Renal cortex interstitium (tissue), 15 donors: ENCODE results near the gene MAP7D2. TPM values are rescaled to one million over a fixed set of nuclear protein-coding genes. Genes with fewer than 3 reads are reported as not detected.
"Not testable (repeated sequence)": the region's sequence is repeated elsewhere in the genome, so short reads cannot be mapped to it uniquely, and the experiment has no call there.

Source experiments
- DNase-seq, 11 donors: peaks; one replicate each; pipeline ENCODE4 v3.0.0-alpha.2; 2013; ENCODE audit warnings: low read depth in 9 of 11, low spot score in 4 of 11; ENCODE audit errors: extremely low read depth in 1 of 11
- long read RNA-seq, 16 experiments: transcript quantifications; one replicate each; lab custom pipeline, GENCODE V29; 2026
- polyA plus RNA-seq, 3 donors: library from polyadenylated mRNA; unstranded; fragments of 120-200 nt; gene quantifications; one replicate each; pipeline ENCODE4 v1.2.1, GENCODE V29; 2013; ENCODE audit not compliant: insufficient read length in 3 of 3

The MAP7D2 gene
- polyA plus RNA-seq: 1 to 10 TPM; 3.2 to 4.3 (median 4.0) TPM
- long read RNA-seq, donor 1: 0 reads
- long read RNA-seq, donor 2: 0 reads
- long read RNA-seq, donor 3: 0 reads
- long read RNA-seq, donor 4: 0 reads
- long read RNA-seq, donor 5, partial matches to known transcripts: 0 of 1 reads
- long read RNA-seq, donor 5, other reads (novel, unspliced or antisense): 0 of 1 reads
- long read RNA-seq, donor 6: 0 reads
- long read RNA-seq, donor 7: 0 reads
- long read RNA-seq, donor 8, partial matches to known transcripts: 0 of 1 reads
- long read RNA-seq, donor 8, other reads (novel, unspliced or antisense): 0 of 1 reads
- long read RNA-seq, donor 9: 0 reads
- long read RNA-seq, donor 10, partial matches to known transcripts: 0 of 1 reads
- long read RNA-seq, donor 10, other reads (novel, unspliced or antisense): 0 of 1 reads
- long read RNA-seq, donor 11: 0 reads
- long read RNA-seq, donor 12: 0 reads
- long read RNA-seq, donor 13: 0 reads
- long read RNA-seq, donor 14: 0 reads
- long read RNA-seq, donor 15: 0 reads
- long read RNA-seq, donor 16, partial matches to known transcripts: 0 of 1 reads
- long read RNA-seq, donor 16, other reads (novel, unspliced or antisense): 0 of 1 reads

DNA sequence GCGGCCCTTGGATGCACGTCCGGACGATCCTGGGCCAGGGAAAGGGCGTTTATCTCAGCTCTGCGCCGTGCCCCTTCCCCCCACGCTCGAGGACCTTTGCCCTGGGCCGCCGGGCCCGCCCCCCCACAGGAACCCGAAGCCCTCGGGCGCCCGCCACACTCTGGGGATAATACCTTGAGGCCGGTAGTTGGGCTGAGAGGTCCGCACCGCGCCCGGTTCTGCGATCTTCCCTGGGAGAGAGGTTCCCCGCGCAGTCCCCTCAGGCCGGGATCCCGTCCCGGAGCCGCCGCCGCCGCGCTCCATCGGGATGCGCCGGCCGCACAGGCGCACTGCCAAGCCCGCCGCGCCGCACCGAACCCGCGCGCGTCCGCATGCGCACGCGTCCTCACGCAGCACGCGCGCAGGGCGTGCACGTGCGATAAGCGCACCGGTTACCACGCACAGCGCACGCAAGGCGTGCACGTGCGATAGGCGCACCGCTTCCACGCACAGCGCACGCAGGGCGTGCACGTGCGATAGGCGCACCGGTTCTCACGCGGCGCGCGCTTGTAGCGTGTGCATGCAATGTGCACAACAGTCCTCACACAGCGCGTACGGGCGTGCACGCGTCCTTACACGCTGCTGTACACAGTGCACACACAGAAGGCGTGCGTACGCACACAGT is at the start of gene MAP7D2:
MAP7D2 (minus strand) TSS at position 331 of the 664 bp plus-strand sequence; CDS start at position 303, 28 bp downstream.
- DNase-seq: no peak

GRCh38 chrX:20162516-20162915 is 45.8 kb upstream of the MAP7D2 start:
- not testable (repeated sequence) for DNase-seq

GRCh38 chrX:20159797-20160385 is 43.2 kb upstream of the MAP7D2 start:
- no peak for DNase-seq

DNA sequence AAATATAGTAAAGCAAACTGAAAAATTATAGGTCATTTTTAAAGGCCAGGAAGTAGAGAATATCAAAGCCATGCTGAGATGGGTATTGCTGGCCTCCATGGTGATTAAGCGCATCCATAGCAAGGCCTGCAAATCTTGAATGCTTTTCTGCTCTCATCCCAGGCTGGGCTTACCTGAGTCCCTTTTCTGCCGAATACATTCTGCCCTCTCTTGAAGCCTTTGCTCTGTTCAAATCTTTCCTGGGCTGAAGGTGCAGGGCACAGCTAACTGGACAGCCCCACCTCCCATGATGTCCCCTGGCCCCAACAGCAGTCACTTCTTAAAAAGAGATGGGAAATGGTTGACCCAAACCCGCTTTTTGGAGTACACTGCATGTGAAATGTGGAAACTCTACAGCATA is 35.0 kb upstream of the MAP7D2 start:
- DNase-seq: no peak

DNA sequence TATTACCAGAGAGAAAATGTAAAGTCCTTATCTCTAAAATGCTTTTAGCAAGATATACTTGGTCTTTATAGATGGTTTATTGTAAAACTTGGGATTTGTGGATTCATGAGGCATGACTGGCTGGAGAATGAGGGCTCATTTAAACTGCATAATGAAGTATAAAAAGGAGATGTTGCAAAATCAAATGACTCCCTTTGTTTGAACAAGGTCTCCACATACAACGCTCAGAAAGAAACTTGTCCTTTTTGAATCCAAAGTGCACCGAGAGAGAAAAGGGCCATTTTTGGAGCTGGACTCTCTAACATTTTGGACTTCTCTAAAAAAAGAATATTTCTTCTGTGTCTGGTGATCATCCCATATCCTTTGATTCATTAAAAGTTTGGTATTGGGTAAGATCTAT is 32.6 kb upstream of the MAP7D2 start:
- DNase-seq: no peak

- no peak for DNase-seq
Observed at GRCh38 chrX:20147561-20147960, 30.9 kb upstream of the MAP7D2 start.

DNA sequence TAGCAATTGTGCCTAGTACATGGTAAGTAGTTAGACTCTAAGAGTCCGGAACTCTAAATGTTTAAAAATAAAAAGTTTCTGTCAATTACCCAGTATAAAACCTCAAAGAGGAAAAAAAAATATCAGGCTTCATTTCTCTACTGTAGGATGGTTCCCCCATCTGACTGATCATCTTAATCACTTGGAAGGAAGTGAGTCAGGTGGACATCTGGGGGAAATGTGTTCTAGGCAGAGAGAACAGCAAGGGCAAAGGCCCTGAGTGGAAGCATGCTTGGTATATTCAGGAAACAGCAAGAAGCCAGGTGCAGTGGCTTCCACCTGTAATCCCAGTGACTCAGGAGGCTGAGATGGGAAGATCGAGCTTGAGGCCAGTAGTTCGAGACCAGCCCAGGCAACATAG is 27.8 kb upstream of the MAP7D2 start:
- DNase-seq: no peak

DNA sequence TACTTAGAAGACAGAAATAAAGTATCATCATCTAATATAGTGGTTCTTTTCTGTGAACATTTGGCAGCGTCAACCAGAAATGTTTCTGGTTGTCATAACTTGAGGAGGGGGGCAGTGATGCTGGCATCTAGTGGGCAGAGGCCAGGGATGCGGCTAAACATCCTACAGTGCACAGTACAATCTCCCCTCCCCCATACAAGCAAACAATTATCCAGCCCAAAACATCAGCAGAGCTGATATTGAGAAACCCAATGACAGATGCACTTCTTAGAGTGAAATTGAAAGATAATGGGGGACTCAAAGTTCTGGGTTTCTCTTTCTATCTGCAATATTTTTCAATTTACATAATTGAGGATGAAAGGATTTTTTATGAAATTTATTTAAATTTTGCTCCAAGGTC is 26.9 kb upstream of the MAP7D2 start:
- no peak for DNase-seq

GRCh38 chrX:20143111-20143510 is 26.4 kb upstream of the MAP7D2 start:
- no peak for DNase-seq

GRCh38 chrX:20141281-20142220 is 24.8 kb upstream of the MAP7D2 start, which contains the start of gene EIF1AX:
Gene EIF1AX, minus strand, starts transcription at chrX:20141838. Its CDS starts 198 bp downstream, at chrX:20141640.
- peak; percentile 83 to 99 (median 94) for DNase-seq

DNA sequence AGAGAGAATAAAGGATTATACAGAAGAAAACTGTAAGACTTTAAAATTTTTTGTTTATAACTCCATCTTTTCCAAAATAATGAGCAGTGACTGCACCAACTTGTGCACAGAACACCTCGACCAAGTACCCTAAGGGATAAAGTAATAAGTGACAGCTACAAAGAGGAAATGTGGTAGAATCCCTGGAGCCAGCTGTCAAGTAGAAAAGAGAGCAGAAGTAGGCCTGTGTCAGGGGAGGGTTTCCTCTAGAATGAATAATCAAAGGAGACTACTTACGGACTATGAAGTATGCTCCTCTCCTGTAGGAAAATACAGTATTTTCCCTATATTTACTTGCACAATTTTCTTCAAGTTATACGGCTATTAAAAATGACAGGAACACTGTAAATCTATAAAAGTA is 23.7 kb upstream of the MAP7D2 start:
- DNase-seq: no peak

- no peak for DNase-seq
Observed at GRCh38 chrX:20139966-20140365, 23.3 kb upstream of the MAP7D2 start.

- DNase-seq: no peak
Observed at GRCh38 chrX:20135944-20136343, 19.2 kb upstream of the MAP7D2 start.

GRCh38 chrX:20132666-20133065 is 16.0 kb upstream of the MAP7D2 start:
- DNase-seq: no peak

DNA sequence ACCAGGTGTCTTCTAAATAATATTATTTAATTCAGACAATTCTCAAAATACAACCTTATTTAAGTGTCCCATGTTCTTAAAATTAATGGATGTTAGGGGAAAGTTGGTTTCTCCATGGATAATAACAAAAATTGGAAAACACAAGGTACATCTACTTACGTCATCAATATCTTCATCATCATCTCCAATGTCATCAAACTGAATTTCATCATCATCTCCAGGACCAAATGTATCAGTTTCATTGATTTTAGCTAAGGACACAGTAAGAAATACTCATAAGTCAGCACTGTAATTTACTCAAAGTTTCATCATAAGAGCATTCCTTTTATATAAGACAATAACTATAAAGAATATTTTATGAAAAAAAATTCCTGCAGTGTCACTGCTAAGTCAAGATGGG is 13.7 kb upstream of the MAP7D2 start:
- no peak for DNase-seq

- DNase-seq: no peak
Observed at GRCh38 chrX:20129547-20129946, 12.8 kb upstream of the MAP7D2 start.

DNA sequence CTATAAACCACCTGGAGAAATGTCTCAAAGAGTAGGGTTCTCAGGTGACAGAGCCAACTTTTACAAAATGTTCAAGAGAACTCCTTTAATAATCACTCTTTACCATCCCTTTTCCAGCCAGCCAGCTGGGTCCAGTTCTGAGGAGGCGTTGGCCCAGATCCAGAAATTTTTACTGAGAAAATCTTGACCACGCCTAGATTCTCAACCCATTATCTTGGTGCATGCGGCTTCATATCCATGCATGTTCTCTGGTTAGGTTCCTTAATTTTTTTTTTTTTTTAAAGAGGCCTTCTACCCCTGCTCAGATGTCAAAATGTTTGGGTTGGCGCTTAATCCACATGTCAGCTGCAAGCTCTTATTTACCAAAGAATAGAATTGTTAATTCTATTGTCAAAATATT is 12.0 kb upstream of the MAP7D2 start:
- DNase-seq: no peak

DNA sequence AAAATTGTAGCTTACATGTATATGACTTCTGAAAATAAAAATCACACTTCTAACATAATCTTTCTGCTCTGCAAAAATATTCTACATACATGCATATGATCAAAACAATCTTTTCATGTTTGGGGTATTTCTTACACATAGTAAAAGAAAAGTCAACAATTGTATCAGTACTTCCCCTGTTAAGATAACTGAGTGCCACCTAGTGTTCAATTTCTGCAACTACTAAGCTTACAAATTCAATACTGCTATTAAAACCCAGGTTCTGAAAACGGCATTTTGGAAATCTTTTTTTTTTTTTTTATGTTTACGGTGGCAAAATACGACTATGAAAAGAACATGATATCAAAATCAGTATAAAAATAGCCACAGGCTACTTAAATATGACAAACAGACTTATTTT is 10.7 kb upstream of the MAP7D2 start:
- DNase-seq: not testable (repeated sequence)

- not testable (repeated sequence) for DNase-seq
Observed at GRCh38 chrX:20126833-20127232, 10.1 kb upstream of the MAP7D2 start.
